HG03159 (cell line): ENCODE data around the gene TMEM131L.
"Not testable (repeated sequence)": the region's sequence is repeated elsewhere in the genome, so short reads cannot be mapped to it uniquely, and the experiment has no call there.

Experiments
- ATAC-seq: cut with Tn5 transposase; IDR thresholded peaks from one replicate; pipeline ENCODE4 v1.9.1; 2021; ENCODE audit warnings: mild to moderate bottlenecking, moderate library complexity; ENCODE audit not compliant: unreplicated experiment

The TMEM131L gene

GRCh38 chr4:153497988-153498967 lies 32.1 kb downstream of the TMEM131L start:
- ATAC-seq, result peak; percentile 45

GRCh38 chr4:153499005-153499404 lies 32.8 kb downstream of the TMEM131L start:
- no peak for ATAC-seq

- ATAC-seq, result no peak
These were observed 35.4 kb downstream of the TMEM131L start for GRCh38 chr4:153501578-153501977.

GRCh38 chr4:153502584-153502983 lies 36.4 kb downstream of the TMEM131L start:
- no peak for ATAC-seq

- ATAC-seq, result no peak
These were observed 40.5 kb downstream of the TMEM131L start for GRCh38 chr4:153506341-153507309.

GRCh38 chr4:153507310-153508073 lies 41.3 kb downstream of the TMEM131L start:
- no peak for ATAC-seq

- not testable (repeated sequence) for ATAC-seq
These were observed 43.1 kb downstream of the TMEM131L start for GRCh38 chr4:153509212-153509611.

GRCh38 chr4:153509724-153510123 lies 43.6 kb downstream of the TMEM131L start:
- no peak for ATAC-seq

- no peak for ATAC-seq
These were observed 44.3 kb downstream of the TMEM131L start for GRCh38 chr4:153510252-153511001.

GRCh38 chr4:153511104-153511503 lies 44.9 kb downstream of the TMEM131L start:
- ATAC-seq, result no peak

- no peak for ATAC-seq
These were observed 46.1 kb downstream of the TMEM131L start for GRCh38 chr4:153512162-153512852.

- no peak for ATAC-seq
These were observed 46.9 kb downstream of the TMEM131L start for GRCh38 chr4:153512952-153513500.

- ATAC-seq, result no peak
These were observed 47.4 kb downstream of the TMEM131L start for GRCh38 chr4:153513596-153513995.

GRCh38 chr4:153514001-153514526 lies 47.9 kb downstream of the TMEM131L start:
- ATAC-seq, result no peak

GRCh38 chr4:153514688-153515426 lies 48.7 kb downstream of the TMEM131L start:
- ATAC-seq, result no peak

GRCh38 chr4:153517159-153517558 lies 51.0 kb downstream of the TMEM131L start:
- ATAC-seq, result no peak

GRCh38 chr4:153518001-153518400 lies 51.8 kb downstream of the TMEM131L start:
- ATAC-seq, result no peak
